K562 (cell line): Measurements from ENCODE around the gene CRYBG3. TPM values are rescaled to one million over a fixed set of nuclear protein-coding genes. Genes with fewer than 3 reads are reported as not detected.
A peak's percentile ranks its signal among the peaks of the same experiment; 100 is the strongest.

Source experiments
- ATAC-seq: fragments of 200-7000 bp; cut with Tn5 transposase; 3 replicates; pipeline ENCODE4 v1.9.1; 2020; ENCODE audit warnings: moderate library complexity
- Bru-seq: library from RNA; stranded (reverse); fragments of 400-500 nt; gene quantifications from one replicate; lab custom pipeline; 2021; lab: Mats Ljungman, UMichigan
- BruChase-seq, 2 experiments: library from RNA; stranded (reverse); fragments of 400-500 nt; gene quantifications; one replicate each; lab custom pipeline; 2021; lab: Mats Ljungman, UMichigan
- BruUV-seq: library from RNA; stranded (reverse); fragments of 400-500 nt; replicated peaks from 2 replicates; lab custom pipeline; 2021; lab: Mats Ljungman, UMichigan
- CTCF ChIA-PET: fragments of 300-600 bp; formaldehyde crosslinking; extraction: SDS; loops from one replicate; lab custom pipeline; 2021; ENCODE audit warnings: low intra/inter-chr PET ratio; lab: Yijun Ruan, JAX
- POLR2A ChIA-PET: fragments of 300-600, 350-650 bp; sonication (Branson Sonifier 250); formaldehyde crosslinking; extraction: SDS; loops from one replicate; lab custom pipeline; 2021; ENCODE audit warnings: antibody characterized with exemption, inconsistent platforms; lab: Yijun Ruan, JAX
- DNase-seq, 4 experiments: peaks; one replicate each; pipeline versions ENCODE4 v3.0.0 to v3.0.0-alpha.2; 2011 to 2018; ENCODE audit warnings: low spot score in 3 of 4, mixed read lengths in 3 of 4; ENCODE audit errors: extremely low read depth in 1 of 4
- FAIRE-seq: peaks from 2 replicates; lab custom pipeline; 2011; peaks lifted over from hg19 to GRCh38; lab: Jason Lieb, UNC
- H2AFZ ChIP-seq: 2 replicates; pipeline ENCODE4 v1.6.0; 2011; ENCODE audit warnings: low read depth, low read length, control low read depth, inconsistent platforms
- H3K27ac ChIP-seq: fragments of 200-600 bp; 3 replicates; pipeline ENCODE4 v1.8.0; 2011; ENCODE audit warnings: low read depth, mild to moderate bottlenecking, control low read depth, inconsistent platforms, low read length, moderate library complexity, mixed read lengths; ENCODE audit errors: extremely low read depth
- H3K27me3 ChIP-seq, 2 experiments: fragments of 300-600 bp in 1 of 2; 2 replicates in 1 of 2; 3 replicates in 1 of 2; pipeline versions ENCODE4 v1.6.0 to v1.8.0; 2011; ENCODE audit warnings: inconsistent platforms in 2 of 2, low read length in 2 of 2, mild to moderate bottlenecking in 1 of 2, mixed read lengths in 1 of 2, moderate library complexity in 1 of 2; ENCODE audit not compliant: control insufficient read depth in 2 of 2, insufficient read depth in 2 of 2
- H3K36me3 ChIP-seq: fragments of 300-600 bp; 3 replicates; pipeline ENCODE4 v1.8.0; 2011; ENCODE audit warnings: mild to moderate bottlenecking, low read length, inconsistent platforms; ENCODE audit not compliant: control insufficient read depth, insufficient read depth
- H3K4me1 ChIP-seq, 2 experiments: fragments of 200-600 bp in 1 of 2; replicated peaks in 1 of 2; 2 replicates in 1 of 2; 3 replicates in 1 of 2; pipeline versions ENCODE4 v1.5.1 to v1.8.0; 2011; ENCODE audit warnings: inconsistent platforms in 2 of 2, low read length in 2 of 2, mild to moderate bottlenecking in 1 of 2, mixed read lengths in 1 of 2, moderate library complexity in 1 of 2; ENCODE audit not compliant: control insufficient read depth in 2 of 2, insufficient read depth in 2 of 2
- H3K4me2 ChIP-seq: 2 replicates; pipeline ENCODE4 v1.6.1; 2011; ENCODE audit warnings: low read length, control low read depth, inconsistent platforms, mixed read lengths; ENCODE audit not compliant: insufficient read depth
- H3K4me3 ChIP-seq: fragments of 200-600 bp; sonication (generic), shearing (Covaris generic); 2 replicates; pipeline ENCODE4 v1.5.1; 2016; ENCODE audit warnings: control low read depth, inconsistent platforms
- H3K79me2 ChIP-seq: fragments of 200-600 bp; 3 replicates; pipeline ENCODE4 v1.8.0; 2011; ENCODE audit warnings: low read length, inconsistent platforms; ENCODE audit not compliant: control insufficient read depth, insufficient read depth
- H3K9ac ChIP-seq, 2 experiments: 2 replicates each; pipeline versions ENCODE4 v1.6.0 to v1.6.1; 2011; ENCODE audit warnings: low read depth in 2 of 2, low read length in 2 of 2, control low read depth in 1 of 2, inconsistent platforms in 1 of 2, mild to moderate bottlenecking in 1 of 2, mixed read lengths in 1 of 2; ENCODE audit not compliant: insufficient read depth in 1 of 2
- H3K9me1 ChIP-seq: one replicate; pipeline ENCODE4 v1.6.0; 2011; ENCODE audit warnings: inconsistent platforms, mild to moderate bottlenecking, low read length, moderate library complexity; ENCODE audit not compliant: control insufficient read depth, insufficient read depth
- H3K9me3 ChIP-seq: replicated peaks from 2 replicates; pipeline ENCODE4 v1.5.1; 2011; ENCODE audit warnings: low read depth, low read length, inconsistent platforms; ENCODE audit not compliant: control insufficient read depth, insufficient read depth
- H4K20me1 ChIP-seq: replicated peaks from 2 replicates; pipeline ENCODE4 v1.6.1; 2011; ENCODE audit warnings: low read length, inconsistent platforms, mixed read lengths; ENCODE audit not compliant: control insufficient read depth, insufficient read depth
- ARID1B ChIP-seq: fragments of 450-650 bp; IDR thresholded peaks from 2 replicates; pipeline ENCODE4 v1.6.1; 2016; ENCODE audit warnings: antibody characterized with exemption, mild to moderate bottlenecking, inconsistent platforms
- CGGBP1 ChIP-seq: fragments of 250-450 bp; sonication (Bioruptor Pico); IDR thresholded peaks from 2 replicates; pipeline ENCODE4 v1.9.0; 2021; ENCODE audit warnings: mild to moderate bottlenecking
- RB1 ChIP-seq: fragments of 450-650 bp; IDR thresholded peaks from 2 replicates; pipeline ENCODE4 v1.6.1; 2017; ENCODE audit warnings: low read depth, mild to moderate bottlenecking
- RNF2 ChIP-seq: sonication (generic); IDR thresholded peaks from 2 replicates; pipeline ENCODE4 v1.6.1; 2016
- SMAD3 ChIP-seq: fragments of 450-650 bp; formaldehyde crosslinking; conservative IDR thresholded peaks from 2 replicates; pipeline ENCODE4 v1.4.0; 2020; ENCODE audit warnings: mild to moderate bottlenecking
- ZNF395 ChIP-seq: fragments of 200-800 bp; sonication (Bioruptor generic); IDR thresholded peaks from 2 replicates; pipeline ENCODE4 v1.6.1; 2017; ENCODE audit warnings: missing genetic modification characterization, missing compliant biosample characterization
- WGBS: fragments of 100-300 bp; shearing (Covaris generic); methylation state at CpG from one replicate; pipeline ENCODE4 v1.1.6; 2016; ENCODE audit warnings: low coverage, mixed read lengths; ENCODE audit not compliant: insufficient coverage; ENCODE audit errors: missing lambda C conversion rate; 5-methylcytosine and 5-hydroxymethylcytosine counted together
- in situ Hi-C: fragments of 300-500 bp; cut with MboI; formaldehyde crosslinking; loops from 4 replicates; pipeline ENCODE4 v1.15.0; 2018; ENCODE audit warnings: inconsistent platforms, mixed read lengths
- intact Hi-C: fragments of 100-400 bp; cut with micrococcal nuclease; formaldehyde crosslinking; loops from 2 replicates; pipeline ENCODE4 v1.14.2; 2022
- long read RNA-seq, 3 experiments: library from polyadenylated mRNA in 2 of 3; library from RNA in 1 of 3; unstranded in 2 of 3; stranded (forward) in 1 of 3; transcript quantifications; one replicate each; pipeline ENCODE4 v2.0.0, GENCODE V29; 2019 to 2022
- polyA minus RNA-seq, 3 experiments: library from RNA; depleted of rRNA, polyadenylated mRNA; stranded (reverse); fragments of >200 nt; gene quantifications; 2 replicates each; pipeline ENCODE4 v1.2.3, GENCODE V29; 2011
- polyA plus RNA-seq, 8 experiments: library from polyadenylated mRNA; depleted of rRNA in 4 of 8; stranded (reverse) in 5 of 8; unstranded in 3 of 8; fragments of >200 nt; fragmentation: Nextera tagmentation in 2 of 8; fragmentation: Illumina TruSeq in 1 of 8; extraction: Ambion mirVana in 2 of 8; extraction: Trizol in 1 of 8; gene quantifications; 2 replicates each; pipeline versions ENCODE4 v1.2.1 to v1.2.3, GENCODE V29; 2011 to 2014; ENCODE audit warnings: inconsistent platforms in 1 of 8, missing spikeins in 1 of 8
- total RNA-seq, 7 experiments: library from RNA; depleted of rRNA in 6 of 7; stranded (reverse); fragments of >200 nt in 6 of 7; fragmentation: Illumina TruSeq in 2 of 7; extraction: Trizol in 2 of 7; gene quantifications; 2 replicates each; pipeline versions ENCODE4 v1.2.1 to v1.2.3, GENCODE V29; 2011 to 2021; ENCODE audit warnings: low replicate concordance in 1 of 7

Gene CRYBG3
- total RNA-seq (2011; cell fraction: chromatin; rRNA removed; ENCODE audit: low replicate concordance), result 0.42 and 0.90 TPM in 2 replicates
- 0.17 and 0.66 TPM in 2 replicates for total RNA-seq (2011; cell fraction: nucleolus; rRNA removed)
- total RNA-seq (2011; cell fraction: nucleoplasm; rRNA removed), result 0.23 and 0.29 TPM in 2 replicates
- total RNA-seq (2014; rRNA removed) (0.18 and 0.20 TPM in 2 replicates), total RNA-seq (2014; rRNA removed; fragmentation: Illumina TruSeq; extraction: Trizol) (0.22 and 0.33 TPM in 2 replicates), total RNA-seq (2015; rRNA removed; fragmentation: Illumina TruSeq; extraction: Trizol) (0.19 and 0.33 TPM in 2 replicates), total RNA-seq (2021) (0.22 and 0.29 TPM in 2 replicates), polyA plus RNA-seq (2011; rRNA removed) (0.14 and 0.72 TPM in 2 replicates), polyA plus RNA-seq (2014; fragmentation: Illumina TruSeq; extraction: Trizol) (0.14 and 0.16 TPM in 2 replicates), polyA plus RNA-seq (2014; fragmentation: Nextera tagmentation; extraction: Ambion mirVana) (under 1 TPM; 0.08 to 0.11 TPM), polyA plus RNA-seq (2014; rRNA removed) (0.08 and 0.09 TPM in 2 replicates), polyA minus RNA-seq (2011; rRNA and poly(A)+ RNA removed) (0.72 and 3.0 TPM in 2 replicates), Bru-seq, nascent RNA (percentile 30 among the genes with signal in this experiment), BruChase-seq, experiment 1, labeled RNA remaining after a 2-hour chase (percentile 25 among the genes with signal in this experiment), BruChase-seq, experiment 2, labeled RNA remaining after a 6-hour chase (percentile 29 among the genes with signal in this experiment)
- polyA plus RNA-seq (2011; cell fraction: cytosol; rRNA removed), result 0.07 and 0.18 TPM in 2 replicates
- polyA plus RNA-seq (2011; cell fraction: nucleus; rRNA removed), result 0.13 and 0.92 TPM in 2 replicates
- 0.07 and 0.16 TPM in 2 replicates for polyA plus RNA-seq (2012)
- 0.36 and 0.95 TPM in 2 replicates for polyA minus RNA-seq (2011; cell fraction: cytosol; rRNA and poly(A)+ RNA removed)
- 0.56 and 1.5 TPM in 2 replicates for polyA minus RNA-seq (2011; cell fraction: nucleus; rRNA and poly(A)+ RNA removed)
- long read RNA-seq, experiment 1, result 0 reads
- long read RNA-seq, experiment 2, result 0 reads
- long read RNA-seq, experiment 3, result 0 reads

- intact Hi-C loops (no loop called here), in situ Hi-C loops (no loop called here)
- BruUV-seq, result no TSS peak
- H4K20me1 ChIP-seq, result no peaks in the 10 kb centered on the region
- POLR2A ChIA-PET, result interaction anchor here (0.6 to 1.0 kb wide), 2 partner anchors 14 to 16 kb away, joined by 3 read pairs; no protein-coding TSS in a partner anchor
- peak within 1 kb of the TSS; percentile 82 for H2AFZ ChIP-seq
- peak within 1 kb of the TSS; percentile 39 for H3K4me3 ChIP-seq
- peak within 1 kb of the TSS; percentile 70 for H3K4me2 ChIP-seq
- DNase-seq (peak; percentile 61 to 80 (median 69)), ATAC-seq (peak; percentile 100), FAIRE-seq (no peak)
- WGBS, result 0% methylated on average over 1 of the region's 66 CpGs
- H3K9me3 ChIP-seq, result no peaks in the 10 kb centered on the region
- peaks cover 13 to 26% of the 10 kb centered on the region in 2 experiments for H3K27me3 ChIP-seq
- peaks cover 0 to 14% of the 10 kb centered on the region in 2 experiments; a peak in 2 of 5 replicates for H3K4me1 ChIP-seq
- H3K79me2 ChIP-seq, result no peaks in the 10 kb centered on the region
- CTCF ChIA-PET, result no interaction called here
- no peaks in the 10 kb centered on the region for H3K9me1 ChIP-seq
- no peak within 1 kb of the TSS for H3K27ac ChIP-seq
- H3K9ac ChIP-seq, result peak within 1 kb of the TSS; percentile 41 to 90; a peak in 3 of 4 replicates
- H3K36me3 ChIP-seq, result no peaks in the 10 kb centered on the region
- TF ChIP-seq SMAD3 (CRISPR knock-in tag) (no peak), RB1 (0 out of 2 replicates have a peak, but pooled peaks have one; percentile 28), ZNF395 (CRISPR knock-in tag) (no peak), CGGBP1 (CRISPR knock-in tag) (no peak), RNF2 (0 out of 2 replicates have a peak, but pooled peaks have one; percentile 48), ARID1B (no peak)
Observed at GRCh38 chr3:97821774-97822358, at the start of gene CRYBG3. Gene CRYBG3 (plus strand): TSS chr3:97822011. CDS start chr3:97822207, 196 bp downstream.
